Measurements from ENCODE around the gene NYAP2. TPM values are rescaled to one million over a fixed set of nuclear protein-coding genes. Genes with fewer than 3 reads are reported as not detected.

Gene NYAP2
- total RNA-seq, 1 experiment from 2014 or later: not detected

- ChIA-PET CTCF (no interaction called here), POLR2A (ENCODE audit: low non-redundant PET) (no interaction called here)
- DNase-seq (ENCODE audit: low spot score): no peak
- no peaks in the 10 kb centered on the region for H3K27me3 ChIP-seq (replicated peaks; ENCODE audit: insufficient read depth, low read depth, low read length, poor library complexity)
- no peak overlapping the region for H3K4me3 ChIP-seq (ENCODE audit: low read depth, low read length, poor library complexity, severe bottlenecking)
- intact Hi-C loops (cut with micrococcal nuclease; ENCODE audit: unreplicated experiment): no loop called here
- no peaks in the 10 kb centered on the region for H3K4me1 ChIP-seq (ENCODE audit: insufficient read depth, low read length, poor library complexity, severe bottlenecking)
- H3K27ac ChIP-seq (ENCODE audit: low read depth, low read length, poor library complexity, severe bottlenecking): no peak overlapping the region
- BruUV-seq (replicated peaks): no TSS peak
- no peak for TF ChIP-seq CTCF (conservative IDR thresholded peaks at IDR 0.05; ENCODE audit: low read depth, low read length)
- no peak for TF ChIP-seq EZH2 (IDR thresholded peaks at IDR 0.05; ENCODE audit: borderline replicate concordance, low read depth, low read length, poor library complexity, severe bottlenecking)
- H3K9me3 ChIP-seq (ENCODE audit: low read depth, low read length, poor library complexity, severe bottlenecking): no peaks in the 10 kb centered on the region
- no peaks in the 10 kb centered on the region for H3K36me3 ChIP-seq (ENCODE audit: insufficient read depth, low read length, poor library complexity, severe bottlenecking)
Measured at GRCh38 chr2:225456619-225457260, 57.2 kb downstream of the NYAP2 start.

GRCh38 chr2:225457482-225457881 lies 58.0 kb downstream of the NYAP2 start:
- intact Hi-C loops (cut with micrococcal nuclease; ENCODE audit: unreplicated experiment): no loop called here
- no peaks in the 10 kb centered on the region for H3K27me3 ChIP-seq (replicated peaks; ENCODE audit: insufficient read depth, low read depth, low read length, poor library complexity)
- POLR2A ChIA-PET (ENCODE audit: low non-redundant PET): no interaction called here
- H3K4me1 ChIP-seq (ENCODE audit: insufficient read depth, low read length, poor library complexity, severe bottlenecking): no peaks in the 10 kb centered on the region
- CTCF ChIA-PET: no interaction called here
- BruUV-seq (replicated peaks): no TSS peak
- no peak overlapping the region for H3K27ac ChIP-seq (ENCODE audit: low read depth, low read length, poor library complexity, severe bottlenecking)
- no peak for TF ChIP-seq EZH2 (IDR thresholded peaks at IDR 0.05; ENCODE audit: borderline replicate concordance, low read depth, low read length, poor library complexity, severe bottlenecking)
- no peak for TF ChIP-seq CTCF (conservative IDR thresholded peaks at IDR 0.05; ENCODE audit: low read depth, low read length)
- no peaks in the 10 kb centered on the region for H3K36me3 ChIP-seq (ENCODE audit: insufficient read depth, low read length, poor library complexity, severe bottlenecking)
- DNase-seq (ENCODE audit: low spot score): no peak
- H3K4me3 ChIP-seq (ENCODE audit: low read depth, low read length, poor library complexity, severe bottlenecking): no peak overlapping the region
- H3K9me3 ChIP-seq (ENCODE audit: low read depth, low read length, poor library complexity, severe bottlenecking): no peaks in the 10 kb centered on the region

- DNase-seq (ENCODE audit: low spot score): no peak
- POLR2A ChIA-PET (ENCODE audit: low non-redundant PET): no interaction called here
- TF ChIP-seq CTCF (conservative IDR thresholded peaks at IDR 0.05; ENCODE audit: low read depth, low read length) (no peak), EZH2 (IDR thresholded peaks at IDR 0.05; ENCODE audit: borderline replicate concordance, low read depth, low read length, poor library complexity, severe bottlenecking) (no peak)
- no TSS peak for BruUV-seq (replicated peaks)
- Histone ChIP-seq H3K4me3 (ENCODE audit: low read depth, low read length, poor library complexity, severe bottlenecking) (no peak overlapping the region), H3K36me3 (ENCODE audit: insufficient read depth, low read length, poor library complexity, severe bottlenecking) (no peaks in the 10 kb centered on the region), H3K27me3 (replicated peaks; ENCODE audit: insufficient read depth, low read depth, low read length, poor library complexity) (no peaks in the 10 kb centered on the region), H3K4me1 (ENCODE audit: insufficient read depth, low read length, poor library complexity, severe bottlenecking) (no peaks in the 10 kb centered on the region), H3K9me3 (ENCODE audit: low read depth, low read length, poor library complexity, severe bottlenecking) (no peaks in the 10 kb centered on the region), H3K27ac (ENCODE audit: low read depth, low read length, poor library complexity, severe bottlenecking) (no peak overlapping the region)
- intact Hi-C loops (cut with micrococcal nuclease; ENCODE audit: unreplicated experiment): no loop called here
- CTCF ChIA-PET: no interaction called here
Measured at GRCh38 chr2:225458431-225459117, 59.1 kb downstream of the NYAP2 start.

Data from A673 (cell line).